GM12878 (cell line): ENCODE data around the gene BMPR1B. TPM values are rescaled to one million over a fixed set of nuclear protein-coding genes. Genes with fewer than 3 reads are reported as not detected.
A peak's percentile ranks its signal among the peaks of the same experiment; 100 is the strongest.

Source experiments
- ATAC-seq: fragments of 200-7000 bp; cut with Tn5 transposase; 3 replicates; pipeline ENCODE4 v1.9.1; 2020; ENCODE audit warnings: mild to moderate bottlenecking, moderate library complexity
- Bru-seq: library from RNA; stranded (reverse); fragments of 400-500 nt; gene quantifications from one replicate; lab custom pipeline; 2021; lab: Mats Ljungman, UMichigan
- BruChase-seq, 2 experiments: library from RNA; stranded (reverse); fragments of 400-500 nt; gene quantifications; one replicate each; lab custom pipeline; 2021; lab: Mats Ljungman, UMichigan
- BruUV-seq: library from RNA; stranded (reverse); fragments of 400-500 nt; replicated peaks from 2 replicates; lab custom pipeline; 2021; lab: Mats Ljungman, UMichigan
- CTCF ChIA-PET: fragments of 300-600 bp; sonication (Branson Sonifier 250); formaldehyde crosslinking; extraction: SDS; loops from one replicate; lab custom pipeline; 2021; ENCODE audit warnings: inconsistent platforms; lab: Yijun Ruan, JAX
- POLR2A ChIA-PET: fragments of 350-600 bp; formaldehyde crosslinking; extraction: SDS; loops from one replicate; lab custom pipeline; 2021; ENCODE audit warnings: inconsistent platforms; lab: Charles Lee
- RAD21 ChIA-PET: fragments of 300-600 bp; sonication (Branson Sonifier 250); formaldehyde crosslinking; loops from one replicate; lab custom pipeline; 2023; ENCODE audit warnings: antibody characterized with exemption; ENCODE audit not compliant: unreplicated experiment; lab: Charles Lee
- SMC1A ChIA-PET: fragments of 300-600 bp; sonication (Branson Sonifier 250); formaldehyde crosslinking; loops from one replicate; lab custom pipeline; 2023; ENCODE audit not compliant: unreplicated experiment, uncharacterized antibody; lab: Charles Lee
- DNase-seq: peaks from one replicate; pipeline ENCODE4 v3.0.0-alpha.2; 2011; ENCODE audit warnings: low read depth, low spot score
- FAIRE-seq: peaks from 3 replicates; lab custom pipeline; 2011; peaks lifted over from hg19 to GRCh38; lab: Jason Lieb, UNC
- H2AFZ ChIP-seq: 2 replicates; pipeline ENCODE4 v1.6.0; 2011; ENCODE audit warnings: low read depth, low read length, control low read depth; ENCODE audit not compliant: control insufficient read depth
- H3K27ac ChIP-seq: 2 replicates; pipeline ENCODE4 v1.5.1; 2011; ENCODE audit warnings: control low read depth; ENCODE audit not compliant: control insufficient read depth, insufficient read depth
- H3K27me3 ChIP-seq, 2 experiments: replicated peaks in 1 of 2; 2 replicates each; pipeline versions ENCODE4 v1.6.0 to v1.6.1; 2011; ENCODE audit warnings: low read length in 1 of 2; ENCODE audit not compliant: control insufficient read depth in 2 of 2, insufficient read depth in 2 of 2
- H3K36me3 ChIP-seq, 2 experiments: 2 replicates each; pipeline ENCODE4 v1.5.1; 2011; ENCODE audit warnings: low read length in 1 of 2; ENCODE audit not compliant: control insufficient read depth in 2 of 2, insufficient read depth in 2 of 2
- H3K4me1 ChIP-seq: 2 replicates; pipeline ENCODE4 v1.6.1; 2011; ENCODE audit warnings: mild to moderate bottlenecking, low read length, moderate library complexity, mixed read lengths; ENCODE audit not compliant: control insufficient read depth, insufficient read depth
- H3K4me2 ChIP-seq: 2 replicates; pipeline ENCODE4 v1.6.0; 2011; ENCODE audit warnings: control low read depth; ENCODE audit not compliant: control insufficient read depth, insufficient read depth
- H3K4me3 ChIP-seq: fragments of 200-600 bp; sonication (generic); 2 replicates; pipeline ENCODE4 v1.5.1; 2016
- H3K79me2 ChIP-seq: 2 replicates; pipeline ENCODE4 v1.6.0; 2011; ENCODE audit warnings: low read length; ENCODE audit not compliant: control insufficient read depth, insufficient read depth
- H3K9ac ChIP-seq: 2 replicates; pipeline ENCODE4 v1.8.0; 2011; ENCODE audit warnings: low read length, control low read depth, mixed read lengths; ENCODE audit not compliant: control insufficient read depth, insufficient read depth
- H3K9me3 ChIP-seq: replicated peaks from 3 replicates; pipeline ENCODE4 v1.5.1; 2011; ENCODE audit warnings: mild to moderate bottlenecking, low read length; ENCODE audit not compliant: control insufficient read depth, insufficient read depth
- H4K20me1 ChIP-seq: 2 replicates; pipeline ENCODE4 v1.6.0; 2011; ENCODE audit not compliant: control insufficient read depth, insufficient read depth
- EZH2 ChIP-seq: IDR thresholded peaks from 2 replicates; pipeline ENCODE4 v1.6.1; 2012; ENCODE audit warnings: low read depth, mild to moderate bottlenecking, control low read depth, inconsistent platforms, low read length, borderline replicate concordance; ENCODE audit not compliant: control insufficient read depth
- GATAD2B ChIP-seq: fragments of 450-650 bp; conservative IDR thresholded peaks from 2 replicates; pipeline ENCODE4 v1.6.1; 2017; ENCODE audit warnings: low read depth, mild to moderate bottlenecking, moderate library complexity
- PML ChIP-seq: IDR thresholded peaks from 2 replicates; pipeline ENCODE4 v1.6.1; 2012; ENCODE audit warnings: low read length, inconsistent platforms
- RFX5 ChIP-seq: IDR thresholded peaks from 2 replicates; pipeline ENCODE4 v1.6.1; 2011; ENCODE audit warnings: low read depth, low read length, improper control_type of control experiment
- STAT1 ChIP-seq: fragments of 450-650 bp; conservative IDR thresholded peaks from 2 replicates; pipeline ENCODE4 v1.6.1; 2014; ENCODE audit warnings: antibody characterized with exemption, mild to moderate bottlenecking
- SUZ12 ChIP-seq: fragments of 200-600 bp; sonication (generic); IDR thresholded peaks from one replicate; pipeline ENCODE4 v1.6.1; 2018; ENCODE audit warnings: antibody characterized with exemption, mild to moderate bottlenecking; ENCODE audit not compliant: unreplicated experiment
- ZNF384 ChIP-seq: IDR thresholded peaks from 2 replicates; pipeline ENCODE4 v1.6.1; 2012; ENCODE audit warnings: low read depth, mild to moderate bottlenecking, low read length, improper control_type of control experiment, borderline replicate concordance
- WGBS: methylation state at CpG from one replicate; pipeline ENCODE4 v1.1.6; 2016; ENCODE audit warnings: low lambda C conversion rate; ENCODE audit not compliant: insufficient replicate concordance, insufficient coverage; ENCODE audit errors: missing lambda C conversion rate; 5-methylcytosine and 5-hydroxymethylcytosine counted together
- in situ Hi-C: fragments of 300-500 bp; cut with MboI; formaldehyde crosslinking; loops from 9 replicates; pipeline ENCODE4 v1.14.3; 2018; ENCODE audit warnings: mixed read lengths
- intact Hi-C: fragments of 100-400 bp; cut with micrococcal nuclease; formaldehyde crosslinking; loops from one replicate; pipeline ENCODE4 v1.14.2; 2022; ENCODE audit not compliant: unreplicated experiment
- long read RNA-seq, 2 experiments: library from polyadenylated mRNA; unstranded; transcript quantifications; one replicate each; pipeline ENCODE4 v2.0.0, GENCODE V29; 2019 to 2020
- polyA minus RNA-seq, 3 experiments: library from RNA; depleted of rRNA, polyadenylated mRNA; stranded (reverse); fragments of >200 nt; gene quantifications; 2 replicates each; pipeline ENCODE4 v1.2.3, GENCODE V29; 2011
- polyA plus RNA-seq, 11 experiments: library from polyadenylated mRNA; depleted of rRNA in 4 of 11; unstranded in 6 of 11; stranded (reverse) in 5 of 11; fragments of >200 nt; fragmentation: Nextera tagmentation in 4 of 11; fragmentation: Illumina TruSeq in 1 of 11; extraction: Ambion mirVana in 4 of 11; extraction: Trizol in 1 of 11; gene quantifications; 1 replicate in 1 of 11; 2 replicates in 10 of 11; pipeline versions ENCODE4 v1.2.1 to v1.2.3, GENCODE V29; 2011 to 2016; ENCODE audit warnings: inconsistent platforms in 2 of 11, missing spikeins in 2 of 11, low read depth in 1 of 11
- total RNA-seq, 4 experiments: library from RNA; depleted of rRNA in 3 of 4; stranded (reverse); fragments of >200 nt in 3 of 4; fragmentation: Illumina TruSeq in 1 of 4; extraction: Trizol in 1 of 4; gene quantifications; 2 replicates each; pipeline versions ENCODE4 v1.2.1 to v1.2.3, GENCODE V29; 2013 to 2021
- TF ChIP-seq, protein P1 (sequence below): IDR thresholded peaks from 2 replicates; pipeline ENCODE4 v1.6.1; 2011; ENCODE audit warnings: low read depth, mild to moderate bottlenecking, low read length, moderate library complexity, borderline replicate concordance; ENCODE audit errors: extremely low read depth
- TF ChIP-seq, protein P2 (sequence below): IDR thresholded peaks from 2 replicates; pipeline ENCODE4 v1.6.1; 2012; ENCODE audit warnings: low read depth, low read length, improper control_type of control experiment
- TF ChIP-seq, protein P3 (sequence below): IDR thresholded peaks from 2 replicates; pipeline ENCODE4 v1.6.1; 2012; ENCODE audit warnings: mild to moderate bottlenecking, low read depth, low read length

BMPR1B gene
- total RNA-seq (2013; cell fraction: nucleolus; rRNA removed): not detected in 2 replicates
- total RNA-seq (2014; rRNA removed) (not detected in 2 replicates), total RNA-seq (2014; rRNA removed; fragmentation: Illumina TruSeq; extraction: Trizol) (not detected in 2 replicates), total RNA-seq (2021) (not detected in 2 replicates), polyA plus RNA-seq (2011; rRNA removed) (not detected in 2 replicates), polyA plus RNA-seq (2014; fragmentation: Illumina TruSeq; extraction: Trizol) (not detected in 2 replicates), polyA plus RNA-seq (2014; fragmentation: Nextera tagmentation; extraction: Ambion mirVana) (not detected), polyA plus RNA-seq (2014; rRNA removed) (not detected in 2 replicates), polyA plus RNA-seq (2016; fragmentation: Nextera tagmentation; extraction: Ambion mirVana) (not detected), polyA minus RNA-seq (2011; rRNA and poly(A)+ RNA removed) (not detected in 2 replicates), Bru-seq, nascent RNA (percentile 4 among the genes with signal in this experiment), BruChase-seq, experiment 1, labeled RNA remaining after a 6-hour chase (percentile 17 among the genes with signal in this experiment), BruChase-seq, experiment 2, labeled RNA remaining after a 2-hour chase (percentile 14 among the genes with signal in this experiment)
- polyA plus RNA-seq (2011; ENCODE audit: low read depth): not detected
- not detected in 2 replicates for polyA plus RNA-seq (2011; cell fraction: cytosol; rRNA removed)
- polyA plus RNA-seq (2011; cell fraction: nucleus; rRNA removed): 0.06 TPM in 1 of 2 replicates, not detected in the other
- not detected in 2 replicates for polyA plus RNA-seq (2012)
- not detected in 2 replicates for polyA minus RNA-seq (2011; cell fraction: cytosol; rRNA and poly(A)+ RNA removed)
- not detected in 2 replicates for polyA minus RNA-seq (2011; cell fraction: nucleus; rRNA and poly(A)+ RNA removed)
- long read RNA-seq, experiment 1: 0 reads
- long read RNA-seq, experiment 2, partial matches to known transcripts: 0 of 2 reads
- long read RNA-seq, experiment 2, other reads (novel, unspliced or antisense): 2 of 2 reads

DNA sequence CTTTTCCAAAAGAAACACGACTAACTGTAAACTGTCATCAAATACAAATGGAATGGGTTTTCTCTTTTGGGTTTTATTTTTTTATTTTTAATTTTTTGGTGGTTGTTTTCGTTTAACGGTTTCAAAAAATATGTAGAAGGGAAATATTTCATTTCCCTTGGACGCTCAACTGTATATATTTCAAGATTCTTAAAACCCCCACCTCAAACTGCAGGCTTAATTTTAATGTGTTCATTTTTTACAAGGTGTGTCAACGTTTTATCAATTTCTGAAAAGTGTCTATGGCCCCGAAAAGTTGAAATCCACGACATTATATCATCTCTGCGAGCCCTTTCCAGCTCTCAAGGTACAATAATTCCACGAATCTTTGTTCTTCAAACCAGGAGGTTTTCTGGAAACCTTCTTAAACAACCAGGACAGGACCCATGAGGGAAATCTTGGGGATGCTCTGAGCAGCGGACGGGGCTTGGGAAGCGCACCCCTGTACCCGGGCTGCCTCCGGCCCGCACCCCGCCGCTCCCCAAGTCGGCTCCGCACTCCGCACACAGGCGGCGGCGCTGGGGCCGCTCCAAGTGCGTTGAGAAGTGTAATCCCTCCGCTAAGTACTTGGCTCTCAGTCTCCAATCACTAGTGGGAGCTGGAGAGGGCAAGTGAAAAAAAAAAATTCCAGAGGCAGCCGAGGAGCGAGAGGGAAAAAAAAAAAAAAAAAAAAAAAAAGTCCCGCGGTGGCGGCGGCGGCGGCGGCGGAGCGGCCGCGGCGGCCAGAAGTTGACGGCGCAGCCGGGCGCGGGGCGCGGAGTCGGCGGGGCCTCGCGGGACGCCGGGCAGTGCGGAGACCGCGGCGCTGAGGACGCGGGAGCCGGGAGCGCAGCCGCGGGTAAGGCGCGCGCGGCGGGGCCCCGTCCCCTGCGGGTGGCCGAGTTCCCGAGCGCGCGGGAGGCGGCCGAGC, at the start of gene BMPR1B:
Gene BMPR1B (plus strand): TSS at position 764 of the 949 bp plus-strand sequence. CDS start 346,470 bp downstream, outside the sequence.
- intact Hi-C loops (no loop called here), in situ Hi-C loops (no loop called here)
- Histone ChIP-seq H3K36me3 (no peaks in the 10 kb centered on the region), H3K4me2 (no peak within 1 kb of the TSS), H3K4me3 (no peak within 1 kb of the TSS), H3K9ac (no peak within 1 kb of the TSS), H3K79me2 (no peaks in the 10 kb centered on the region), H3K4me1 (no peaks in the 10 kb centered on the region), H3K9me3 (no peaks in the 10 kb centered on the region), H4K20me1 (no peaks in the 10 kb centered on the region; the same call in 1 of the 2 replicates), H3K27me3 (peaks cover 3 to 5% of the 10 kb centered on the region in 2 experiments), H2AFZ (no peak within 1 kb of the TSS), H3K27ac (no peak within 1 kb of the TSS)
- POLR2A ChIA-PET: no interaction called here
- WGBS: 27% methylated on average over 54 of the region's 77 CpGs
- FAIRE-seq (no peak), DNase-seq (no peak), ATAC-seq (no peak)
- SMC1A ChIA-PET: no interaction called here
- TF ChIP-seq, protein P1, sequence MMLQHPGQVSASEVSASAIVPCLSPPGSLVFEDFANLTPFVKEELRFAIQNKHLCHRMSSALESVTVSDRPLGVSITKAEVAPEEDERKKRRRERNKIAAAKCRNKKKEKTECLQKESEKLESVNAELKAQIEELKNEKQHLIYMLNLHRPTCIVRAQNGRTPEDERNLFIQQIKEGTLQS: no peak
- TF ChIP-seq GATAD2B (no peak), PML (no peak), SUZ12 (peak; percentile 64), EZH2 (0 out of 2 replicates have a peak, but pooled peaks have one; percentile 59), RFX5 (no peak), STAT1 (no peak), ZNF384 (no peak)
- TF ChIP-seq, protein P2, sequence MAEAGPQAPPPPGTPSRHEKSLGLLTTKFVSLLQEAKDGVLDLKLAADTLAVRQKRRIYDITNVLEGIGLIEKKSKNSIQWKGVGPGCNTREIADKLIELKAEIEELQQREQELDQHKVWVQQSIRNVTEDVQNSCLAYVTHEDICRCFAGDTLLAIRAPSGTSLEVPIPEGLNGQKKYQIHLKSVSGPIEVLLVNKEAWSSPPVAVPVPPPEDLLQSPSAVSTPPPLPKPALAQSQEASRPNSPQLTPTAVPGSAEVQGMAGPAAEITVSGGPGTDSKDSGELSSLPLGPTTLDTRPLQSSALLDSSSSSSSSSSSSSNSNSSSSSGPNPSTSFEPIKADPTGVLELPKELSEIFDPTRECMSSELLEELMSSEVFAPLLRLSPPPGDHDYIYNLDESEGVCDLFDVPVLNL: no peak
- TF ChIP-seq, protein P3, sequence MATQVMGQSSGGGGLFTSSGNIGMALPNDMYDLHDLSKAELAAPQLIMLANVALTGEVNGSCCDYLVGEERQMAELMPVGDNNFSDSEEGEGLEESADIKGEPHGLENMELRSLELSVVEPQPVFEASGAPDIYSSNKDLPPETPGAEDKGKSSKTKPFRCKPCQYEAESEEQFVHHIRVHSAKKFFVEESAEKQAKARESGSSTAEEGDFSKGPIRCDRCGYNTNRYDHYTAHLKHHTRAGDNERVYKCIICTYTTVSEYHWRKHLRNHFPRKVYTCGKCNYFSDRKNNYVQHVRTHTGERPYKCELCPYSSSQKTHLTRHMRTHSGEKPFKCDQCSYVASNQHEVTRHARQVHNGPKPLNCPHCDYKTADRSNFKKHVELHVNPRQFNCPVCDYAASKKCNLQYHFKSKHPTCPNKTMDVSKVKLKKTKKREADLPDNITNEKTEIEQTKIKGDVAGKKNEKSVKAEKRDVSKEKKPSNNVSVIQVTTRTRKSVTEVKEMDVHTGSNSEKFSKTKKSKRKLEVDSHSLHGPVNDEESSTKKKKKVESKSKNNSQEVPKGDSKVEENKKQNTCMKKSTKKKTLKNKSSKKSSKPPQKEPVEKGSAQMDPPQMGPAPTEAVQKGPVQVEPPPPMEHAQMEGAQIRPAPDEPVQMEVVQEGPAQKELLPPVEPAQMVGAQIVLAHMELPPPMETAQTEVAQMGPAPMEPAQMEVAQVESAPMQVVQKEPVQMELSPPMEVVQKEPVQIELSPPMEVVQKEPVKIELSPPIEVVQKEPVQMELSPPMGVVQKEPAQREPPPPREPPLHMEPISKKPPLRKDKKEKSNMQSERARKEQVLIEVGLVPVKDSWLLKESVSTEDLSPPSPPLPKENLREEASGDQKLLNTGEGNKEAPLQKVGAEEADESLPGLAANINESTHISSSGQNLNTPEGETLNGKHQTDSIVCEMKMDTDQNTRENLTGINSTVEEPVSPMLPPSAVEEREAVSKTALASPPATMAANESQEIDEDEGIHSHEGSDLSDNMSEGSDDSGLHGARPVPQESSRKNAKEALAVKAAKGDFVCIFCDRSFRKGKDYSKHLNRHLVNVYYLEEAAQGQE: no peak
- CTCF ChIA-PET: no interaction called here
- RAD21 ChIA-PET: no interaction called here
- BruUV-seq: no TSS peak
